Activated naive CD4-positive, alpha-beta T cell treated with Interleukin-2 at 50 U/mL for 16 hours (primary cell): ENCODE results near the gene PCSK2.

ENCODE experiments used
- DNase-seq: peaks from one replicate; pipeline ENCODE4 v3.0.0-alpha.2; 2020

Gene PCSK2

DNA sequence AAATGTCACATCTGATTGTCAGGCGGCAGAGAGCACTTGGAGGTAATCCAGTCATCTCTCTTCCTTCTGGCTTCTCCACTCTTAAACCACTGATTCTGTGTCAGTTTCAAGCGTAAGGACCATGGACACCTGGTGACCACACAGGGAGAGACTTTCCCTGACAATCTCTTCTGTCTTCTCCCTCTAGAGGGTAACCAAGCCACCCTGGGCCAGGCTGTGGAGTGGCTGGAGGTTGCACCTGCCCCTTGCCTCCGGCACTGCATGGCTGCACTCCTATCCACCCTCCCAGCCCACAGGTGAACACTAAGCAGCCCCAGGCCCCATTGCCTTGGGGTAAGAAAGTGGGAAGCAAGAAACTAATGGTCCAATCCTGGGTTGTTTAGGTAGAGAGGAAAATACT, 225.6 kb downstream of the PCSK2 start:
- DNase-seq: no peak

DNA sequence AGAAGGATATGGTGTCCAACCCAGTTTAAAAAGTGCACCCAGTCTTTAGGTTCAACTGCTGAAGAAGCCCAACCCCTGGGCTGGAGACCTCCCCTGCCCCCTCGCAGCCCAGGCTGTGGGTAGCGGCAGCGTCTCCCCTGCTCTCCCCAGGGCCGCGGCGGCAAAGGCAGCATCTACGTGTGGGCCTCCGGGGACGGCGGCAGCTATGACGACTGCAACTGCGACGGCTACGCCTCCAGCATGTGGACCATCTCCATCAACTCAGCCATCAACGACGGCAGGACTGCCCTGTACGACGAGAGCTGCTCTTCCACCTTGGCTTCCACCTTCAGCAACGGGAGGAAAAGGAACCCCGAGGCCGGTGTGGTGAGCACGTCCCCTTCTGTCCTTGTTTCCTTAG, 226.8 kb downstream of the PCSK2 start:
- DNase-seq: no peak

DNA sequence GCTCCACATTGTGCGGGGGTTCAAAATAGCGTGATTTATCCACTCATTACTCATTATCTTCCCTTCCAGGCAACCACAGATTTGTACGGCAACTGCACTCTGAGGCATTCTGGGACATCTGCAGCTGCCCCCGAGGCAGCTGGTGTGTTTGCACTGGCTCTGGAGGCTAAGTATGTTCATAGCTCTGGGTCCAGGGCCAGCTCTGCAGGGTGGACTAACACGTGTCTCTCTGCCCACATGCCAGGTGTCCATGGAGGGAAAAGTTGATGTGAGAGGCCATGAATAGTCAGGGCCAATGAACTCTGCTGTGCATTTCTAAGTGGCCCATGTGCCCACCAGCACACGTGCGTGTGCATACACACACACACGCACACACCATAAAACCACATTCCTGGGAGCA, 229.4 kb downstream of the PCSK2 start:
- DNase-seq: no peak

DNA sequence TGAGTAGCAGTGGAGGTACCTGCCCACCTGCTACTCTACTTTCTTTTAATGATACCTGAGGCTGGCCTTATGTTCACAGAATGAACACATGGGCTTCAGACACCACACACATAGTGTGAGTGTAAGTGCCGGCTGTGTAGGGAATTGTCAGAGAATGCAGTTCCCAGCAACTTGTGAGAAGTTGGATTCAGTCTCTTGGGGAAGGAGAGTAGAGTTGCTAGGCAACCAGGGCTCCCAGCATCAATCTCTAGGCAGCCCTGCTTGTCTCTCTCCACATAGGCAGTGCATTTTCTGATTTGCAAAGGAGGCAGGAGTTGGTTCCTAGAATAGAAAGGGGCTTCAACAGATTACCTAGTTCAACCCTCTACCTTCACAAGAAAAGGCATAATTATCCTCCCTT, 230.2 kb downstream of the PCSK2 start:
- DNase-seq: no peak

DNA sequence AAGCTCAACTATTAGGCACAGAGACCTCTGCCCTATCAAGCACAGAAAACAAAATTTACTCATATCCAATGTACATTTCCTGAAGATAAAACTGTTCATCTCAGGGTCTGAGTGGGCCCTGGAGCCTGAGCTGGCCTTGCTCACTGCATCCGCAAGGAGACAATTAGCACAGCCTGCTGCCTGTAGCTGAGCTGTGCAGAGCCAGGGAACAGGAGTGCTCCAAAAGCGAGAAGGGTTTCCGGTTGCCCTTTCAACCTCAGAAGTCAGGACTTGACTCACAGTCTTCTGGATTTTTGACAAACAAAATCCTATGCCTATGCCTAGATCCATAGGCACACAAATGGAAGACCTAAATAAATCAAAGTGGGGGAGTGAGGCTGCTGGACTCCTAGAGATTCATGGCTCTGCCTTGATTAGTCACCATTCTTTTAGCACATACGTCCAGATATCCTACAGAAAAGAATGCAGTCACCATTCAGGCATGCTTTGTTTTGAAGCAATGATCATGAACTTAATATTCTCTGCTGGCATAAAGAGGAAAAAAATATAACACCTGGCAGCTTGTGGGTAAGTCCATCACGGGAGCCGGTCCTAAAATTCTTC, 230.8 kb downstream of the PCSK2 start:
- no peak for DNase-seq

DNA sequence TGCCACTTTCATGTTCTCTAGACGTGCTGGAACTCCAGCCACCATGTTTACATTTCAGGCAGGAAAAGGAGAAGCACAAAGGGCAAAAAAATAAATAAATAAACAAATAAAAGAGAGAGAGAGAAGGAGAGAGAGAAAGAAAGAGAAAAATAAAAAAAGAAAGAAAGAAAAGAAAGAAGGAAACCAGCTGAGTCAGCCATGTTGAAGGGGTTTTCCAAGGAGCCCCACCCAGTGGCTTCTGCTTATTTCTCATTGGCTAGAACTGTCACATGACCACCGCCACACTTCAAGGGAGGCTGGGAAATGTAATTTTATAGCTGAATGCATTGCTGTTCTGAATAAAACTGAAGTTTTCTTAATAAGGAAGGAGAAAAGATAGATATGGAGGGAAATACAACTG, 233.3 kb downstream of the PCSK2 start:
- no peak for DNase-seq

DNA sequence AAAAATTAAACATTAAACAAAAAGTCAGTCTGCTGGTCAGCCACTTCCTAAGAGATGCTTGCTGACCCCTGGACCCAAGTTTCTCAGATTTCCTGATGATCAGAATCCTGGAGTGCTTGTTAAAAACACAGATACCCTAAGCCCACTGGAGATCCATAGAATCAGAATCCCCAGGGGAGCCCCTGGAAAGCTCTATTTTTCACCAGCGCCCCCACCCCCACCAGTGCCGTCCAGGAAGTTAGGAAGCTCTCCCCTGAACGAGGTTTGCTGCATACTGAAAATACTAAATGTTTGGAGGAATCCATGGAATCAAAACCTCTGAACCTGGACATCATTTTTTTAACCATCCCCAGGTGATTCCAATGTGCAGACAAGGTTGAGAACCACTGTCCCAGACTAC, 235.1 kb downstream of the PCSK2 start:
- no peak for DNase-seq

DNA sequence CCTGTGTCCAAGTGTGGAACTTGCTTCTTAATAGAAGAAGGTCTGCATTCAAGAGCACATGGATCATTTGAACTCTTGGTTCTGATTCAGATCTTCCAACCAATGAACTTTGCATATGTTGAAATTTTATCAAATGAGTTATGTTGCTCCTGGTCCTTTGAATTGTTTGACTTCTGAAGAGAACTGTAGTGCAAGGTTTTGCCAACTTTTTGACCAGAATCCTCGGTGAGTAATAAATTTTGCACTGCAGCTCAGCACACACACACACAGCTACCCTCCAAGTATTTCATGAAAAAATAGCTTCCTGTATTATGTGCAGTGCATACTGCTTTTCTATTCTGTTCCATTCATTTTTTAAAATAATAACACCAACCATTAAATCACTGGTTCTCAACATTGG, 236.9 kb downstream of the PCSK2 start:
- no peak for DNase-seq

DNA sequence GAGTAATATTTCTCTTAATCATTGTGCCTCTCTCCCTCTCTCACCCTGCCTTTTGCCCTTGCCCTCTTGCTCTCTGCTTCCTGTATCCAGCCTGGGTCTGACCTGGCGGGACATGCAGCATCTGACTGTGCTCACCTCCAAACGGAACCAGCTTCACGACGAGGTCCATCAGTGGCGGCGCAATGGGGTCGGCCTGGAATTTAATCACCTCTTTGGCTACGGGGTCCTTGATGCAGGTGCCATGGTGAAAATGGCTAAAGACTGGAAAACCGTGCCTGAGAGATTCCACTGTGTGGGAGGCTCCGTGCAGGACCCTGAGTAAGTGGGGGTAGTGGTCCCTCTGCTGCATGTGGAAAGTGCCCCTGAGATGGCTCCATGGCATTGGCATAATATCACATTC, 238.4 kb downstream of the PCSK2 start:
- no peak for DNase-seq

DNA sequence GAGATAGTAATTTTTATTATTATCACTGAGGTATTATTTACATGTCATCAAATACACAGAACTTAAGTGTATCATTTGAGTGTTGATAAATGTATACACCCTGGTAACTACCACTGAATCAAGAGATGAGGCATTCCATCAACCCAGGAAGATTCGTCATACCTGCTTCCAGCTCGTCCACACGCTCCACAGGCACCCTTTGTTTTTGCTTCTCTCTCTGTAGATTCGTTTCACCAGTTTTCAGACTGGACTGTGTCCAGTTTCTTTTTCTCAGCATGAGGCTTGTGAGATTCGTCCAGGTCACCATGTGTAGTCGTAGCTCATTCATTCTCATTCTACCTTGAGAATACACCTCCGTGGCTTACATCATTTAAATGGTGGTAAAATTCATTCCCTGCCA, 239.8 kb downstream of the PCSK2 start:
- no peak for DNase-seq

DNA sequence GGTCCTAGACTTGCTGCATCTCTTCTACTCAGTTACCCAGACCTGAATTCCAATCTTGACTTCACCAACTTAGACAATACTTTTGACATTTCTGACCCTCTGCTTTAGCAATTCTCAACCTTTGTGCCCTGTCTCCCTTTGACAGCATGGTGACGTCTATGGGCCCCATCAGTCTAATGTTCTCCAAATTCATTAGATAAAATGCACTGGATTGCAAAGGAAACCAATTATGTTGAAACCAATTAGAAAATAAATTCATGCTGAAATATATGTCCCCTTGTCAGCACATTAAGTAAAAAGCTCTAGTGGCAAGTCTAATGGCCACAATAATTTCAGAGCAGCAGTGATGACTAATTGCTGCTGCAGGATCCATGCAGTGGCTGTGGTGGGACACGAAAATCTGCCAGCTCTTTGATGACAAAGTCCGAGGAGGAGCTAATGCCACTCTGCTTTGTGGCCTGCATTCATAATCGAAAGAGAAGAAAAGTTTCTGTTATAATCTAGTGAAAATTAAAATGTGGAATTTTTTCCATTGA, 240.3 kb downstream of the PCSK2 start:
- no peak for DNase-seq

DNA sequence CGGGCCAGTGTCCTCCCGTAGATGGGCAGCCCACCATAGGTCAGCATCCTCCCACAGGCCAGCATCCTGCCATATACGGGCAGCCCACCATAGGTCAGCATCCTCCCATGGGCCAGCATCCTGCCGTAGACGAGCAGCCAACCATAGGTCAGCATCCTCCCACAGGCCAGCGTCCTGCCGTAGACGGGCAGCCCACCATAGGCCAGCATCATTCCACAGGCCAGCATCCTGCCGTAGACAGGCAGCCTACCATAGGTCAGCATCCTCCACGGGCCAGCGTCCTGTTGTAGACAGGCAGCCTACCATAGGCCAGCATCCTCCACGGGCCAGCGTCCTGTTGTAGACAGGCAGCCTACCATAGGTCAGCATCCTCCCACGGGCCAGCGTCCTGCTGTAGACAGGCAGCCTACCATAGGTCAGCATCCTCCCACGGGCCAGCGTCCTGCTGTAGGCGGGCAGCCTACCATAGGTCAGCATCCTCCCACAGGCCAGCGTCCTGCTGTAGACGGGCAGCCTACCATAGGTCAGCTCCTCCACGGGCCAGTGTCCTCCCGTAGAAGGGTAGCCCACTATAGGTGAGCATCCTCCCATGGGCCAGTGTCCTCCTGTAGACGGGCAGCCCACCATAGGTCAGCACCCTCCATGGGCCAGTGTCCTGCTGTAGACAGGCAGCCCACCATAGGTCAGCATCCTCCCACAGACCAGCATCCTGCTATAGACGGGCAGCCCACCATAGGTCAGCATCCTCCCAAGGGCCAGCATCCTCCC, 241.4 kb downstream of the PCSK2 start:
- no peak for DNase-seq

DNA sequence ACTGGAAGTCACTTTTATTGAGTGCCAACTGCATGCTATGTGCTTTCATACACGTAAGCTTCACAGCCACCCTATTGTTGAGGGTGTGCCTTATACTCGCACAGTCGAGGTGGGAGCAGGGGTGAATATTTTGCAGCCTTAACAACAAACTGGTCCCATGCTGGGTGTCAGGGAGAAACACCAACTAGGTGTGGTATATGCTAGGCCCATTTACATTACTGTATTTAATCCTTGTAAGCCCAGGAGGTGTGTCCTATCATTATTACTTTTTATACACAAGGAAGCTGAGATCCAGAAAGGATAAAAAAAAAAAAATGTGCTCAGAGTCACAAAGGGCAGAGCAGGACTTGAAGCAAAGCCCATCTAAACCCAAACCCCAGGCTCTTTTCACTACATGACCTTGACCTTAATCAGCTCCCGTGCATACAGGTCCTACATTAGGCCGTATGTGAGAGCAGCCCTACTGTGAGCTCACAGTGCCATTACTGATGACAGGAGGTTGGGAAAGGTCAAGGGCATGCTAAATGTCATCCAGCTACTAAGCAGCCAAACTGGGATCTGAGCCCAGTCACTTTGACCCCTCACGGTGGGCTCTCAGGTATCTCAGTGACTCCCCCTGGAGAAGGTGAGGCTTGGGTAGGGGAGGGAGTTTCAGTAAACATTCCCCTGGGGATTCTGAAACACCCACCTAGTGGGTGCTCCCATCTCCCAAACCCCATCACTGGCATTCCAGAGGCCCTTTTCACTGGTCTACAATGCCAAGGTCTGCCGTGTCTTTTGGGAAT, 242.6 kb downstream of the PCSK2 start:
- no peak for DNase-seq

DNA sequence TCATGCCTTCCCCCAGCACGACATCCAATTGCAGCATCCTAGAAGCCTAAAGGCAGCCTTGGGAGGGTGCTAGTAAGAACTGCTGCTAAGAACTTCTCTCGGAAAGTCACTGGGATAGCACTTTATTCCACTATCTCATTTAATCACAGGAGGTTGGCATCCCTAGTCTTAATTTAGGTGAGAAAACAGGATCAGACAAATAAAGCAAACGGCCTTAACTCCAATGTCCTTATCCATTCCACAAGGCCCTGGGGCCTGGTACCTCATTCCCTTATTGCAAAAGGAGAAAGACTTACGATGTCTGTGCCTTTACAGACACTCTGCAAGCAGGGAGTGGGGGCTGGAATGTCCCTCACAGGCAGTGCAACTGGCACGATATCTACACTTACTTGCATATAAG, 243.7 kb downstream of the PCSK2 start:
- DNase-seq: no peak

DNA sequence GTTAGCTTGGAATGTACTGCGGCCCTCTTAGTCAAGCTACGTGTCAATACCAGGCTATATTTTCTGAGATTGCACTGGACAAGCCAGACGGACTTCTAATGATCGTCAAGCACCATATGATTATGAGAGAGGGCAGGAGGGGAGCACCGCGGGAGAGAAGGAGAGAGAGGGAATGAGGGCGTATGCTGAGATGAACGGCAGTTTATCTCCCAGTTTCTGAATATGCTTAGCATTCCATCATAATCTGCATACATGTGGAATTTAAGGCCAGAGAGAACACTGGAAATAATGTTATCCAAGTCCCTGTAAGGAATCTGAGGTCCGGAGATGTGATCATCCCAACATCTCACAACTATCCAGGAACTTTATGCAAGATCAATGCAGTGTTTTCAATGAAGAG, 244.1 kb downstream of the PCSK2 start:
- DNase-seq: no peak

DNA sequence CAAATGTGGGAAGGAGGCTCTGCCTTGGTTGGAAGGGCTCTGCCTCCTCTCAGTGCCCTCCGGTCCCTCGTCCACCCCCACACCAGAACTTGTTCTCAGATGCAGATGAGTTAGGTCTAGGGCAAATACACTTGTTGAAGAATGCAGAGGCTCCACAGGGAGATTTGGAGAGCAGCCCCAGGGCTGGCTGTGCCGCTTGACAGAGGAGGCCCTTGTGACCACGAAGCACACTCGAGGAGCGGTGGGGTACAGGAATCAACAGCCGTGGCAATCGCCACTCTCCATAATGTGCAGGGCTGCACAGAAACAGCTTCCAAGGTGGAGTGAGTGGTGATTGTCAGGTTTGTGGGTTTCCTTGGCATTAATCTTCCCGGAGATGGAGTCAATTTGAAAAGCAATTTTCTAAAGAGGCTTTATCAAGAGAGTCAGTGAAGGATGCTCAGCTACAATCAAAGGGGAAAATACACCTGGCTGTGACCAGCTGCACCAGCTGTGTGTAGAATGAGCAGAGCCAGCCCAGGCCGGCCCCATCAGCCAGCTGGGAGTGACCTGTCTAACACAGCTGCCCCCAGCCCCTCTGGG, 244.9 kb downstream of the PCSK2 start:
- DNase-seq: no peak

DNA sequence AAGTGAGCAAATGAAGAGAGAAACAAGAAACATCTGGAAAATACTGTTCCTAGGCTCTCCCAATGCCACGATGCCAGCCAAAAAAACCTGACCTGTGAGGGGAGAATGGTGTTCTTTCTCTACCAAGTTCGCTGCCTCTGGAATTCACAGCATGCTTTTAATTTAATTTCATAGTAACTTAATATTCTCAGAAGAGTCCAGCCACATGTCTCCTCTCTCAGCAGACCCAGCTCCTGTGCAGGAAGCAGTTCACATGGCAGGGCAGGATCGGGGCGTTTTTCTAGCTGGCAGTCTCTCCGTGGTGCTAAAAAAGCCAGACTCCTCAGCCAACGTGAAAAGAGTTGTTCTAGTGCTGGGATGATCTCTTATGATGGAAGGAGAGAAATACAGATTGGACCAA, 246.8 kb downstream of the PCSK2 start:
- DNase-seq: no peak

DNA sequence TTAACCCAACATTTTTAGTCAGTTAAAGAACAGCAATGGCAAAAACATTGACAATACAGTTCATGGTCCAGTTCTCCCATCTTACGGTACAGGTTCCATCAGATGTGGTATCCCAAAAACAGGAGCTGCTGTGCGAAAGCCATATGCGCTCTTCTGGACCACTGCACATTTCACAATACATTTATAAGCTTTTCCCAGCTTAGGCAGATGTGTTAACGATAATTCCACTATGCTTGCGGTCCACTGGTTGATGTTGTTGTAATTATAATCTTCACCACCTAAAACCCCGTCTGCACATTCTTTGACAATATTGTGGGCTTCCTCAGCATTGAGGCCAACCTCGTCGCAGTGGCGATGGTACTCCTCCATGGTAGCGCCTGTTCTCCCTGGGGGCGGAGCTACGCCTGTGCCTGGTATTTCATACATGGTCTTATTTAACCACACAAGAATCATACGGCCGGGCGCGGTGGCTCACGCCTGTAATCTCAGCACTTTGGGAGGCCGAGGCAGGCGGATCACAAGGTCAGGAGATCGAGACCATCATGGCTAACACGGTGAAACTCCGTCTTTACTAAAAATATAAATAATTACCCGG, 252.3 kb downstream of the PCSK2 start:
- no peak for DNase-seq

DNA sequence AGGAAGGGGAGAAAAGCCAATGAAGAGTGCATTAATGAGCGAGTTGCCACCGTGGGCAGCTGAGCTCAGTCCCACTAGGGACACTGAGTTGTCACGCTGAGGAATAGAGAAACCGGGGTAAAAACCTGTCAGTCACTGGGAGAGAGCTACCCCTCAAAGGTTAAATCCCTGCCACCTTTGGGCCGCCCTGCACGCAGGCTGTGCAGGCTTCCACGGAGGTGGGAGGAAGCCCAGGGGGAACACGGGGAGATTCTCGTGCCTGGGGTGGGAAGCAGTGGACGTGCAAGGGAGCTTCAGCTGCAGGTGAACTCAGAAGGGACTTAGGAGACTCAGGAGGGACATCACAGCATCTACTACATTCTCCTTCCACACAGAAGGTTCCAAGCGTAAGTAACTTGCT, 253.9 kb downstream of the PCSK2 start:
- DNase-seq: no peak

DNA sequence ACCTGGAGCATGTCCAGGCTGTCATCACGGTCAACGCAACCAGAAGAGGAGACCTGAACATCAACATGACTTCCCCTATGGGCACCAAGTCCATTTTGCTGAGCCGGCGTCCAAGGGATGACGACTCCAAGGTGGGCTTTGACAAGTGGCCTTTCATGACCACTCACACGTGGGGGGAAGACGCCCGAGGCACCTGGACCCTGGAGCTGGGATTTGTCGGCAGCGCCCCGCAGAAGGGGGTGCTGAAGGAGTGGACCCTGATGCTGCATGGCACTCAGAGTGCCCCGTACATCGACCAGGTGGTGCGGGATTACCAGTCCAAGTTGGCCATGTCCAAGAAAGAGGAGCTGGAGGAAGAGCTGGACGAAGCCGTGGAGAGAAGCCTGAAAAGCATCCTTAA, 254.8 kb downstream of the PCSK2 start:
- DNase-seq: no peak

DNA sequence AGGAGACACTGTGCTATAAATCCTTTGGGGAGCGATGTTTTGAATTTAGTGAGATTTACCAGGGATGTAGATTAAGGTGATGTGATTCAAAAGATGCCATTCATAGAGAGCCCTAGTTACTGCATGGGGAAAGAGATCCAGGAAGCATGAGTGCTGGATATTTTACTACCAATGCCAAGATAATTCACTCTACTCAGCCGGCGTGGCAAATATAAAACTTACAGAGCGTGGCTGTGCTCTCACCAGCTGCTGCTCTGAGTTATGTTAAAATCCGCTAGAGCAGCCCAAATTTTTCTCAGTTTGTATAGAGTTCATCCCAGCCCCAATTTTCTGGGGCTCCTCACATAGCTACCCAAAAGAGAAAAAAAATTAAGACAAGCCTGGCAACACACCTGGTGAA, 255.7 kb downstream of the PCSK2 start:
- DNase-seq: no peak

DNA sequence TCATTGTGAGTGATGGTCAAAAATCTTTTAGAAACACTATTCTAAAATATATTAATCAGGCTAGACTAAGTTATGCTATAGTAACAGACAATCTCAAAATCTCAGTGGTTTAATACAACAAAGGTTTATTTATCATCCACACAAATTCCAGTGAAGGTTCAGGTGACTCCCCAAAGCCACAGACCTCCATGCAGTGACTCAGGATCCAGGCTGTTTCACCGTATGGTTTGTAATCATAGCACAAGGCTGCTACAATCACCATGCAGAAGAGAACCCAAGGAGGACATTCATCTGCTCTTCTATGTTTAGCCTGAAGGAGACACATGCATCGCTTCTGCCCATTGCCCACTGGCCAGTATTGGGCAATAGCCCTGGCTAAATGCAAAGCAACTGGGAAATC, 258.2 kb downstream of the PCSK2 start:
- no peak for DNase-seq

DNA sequence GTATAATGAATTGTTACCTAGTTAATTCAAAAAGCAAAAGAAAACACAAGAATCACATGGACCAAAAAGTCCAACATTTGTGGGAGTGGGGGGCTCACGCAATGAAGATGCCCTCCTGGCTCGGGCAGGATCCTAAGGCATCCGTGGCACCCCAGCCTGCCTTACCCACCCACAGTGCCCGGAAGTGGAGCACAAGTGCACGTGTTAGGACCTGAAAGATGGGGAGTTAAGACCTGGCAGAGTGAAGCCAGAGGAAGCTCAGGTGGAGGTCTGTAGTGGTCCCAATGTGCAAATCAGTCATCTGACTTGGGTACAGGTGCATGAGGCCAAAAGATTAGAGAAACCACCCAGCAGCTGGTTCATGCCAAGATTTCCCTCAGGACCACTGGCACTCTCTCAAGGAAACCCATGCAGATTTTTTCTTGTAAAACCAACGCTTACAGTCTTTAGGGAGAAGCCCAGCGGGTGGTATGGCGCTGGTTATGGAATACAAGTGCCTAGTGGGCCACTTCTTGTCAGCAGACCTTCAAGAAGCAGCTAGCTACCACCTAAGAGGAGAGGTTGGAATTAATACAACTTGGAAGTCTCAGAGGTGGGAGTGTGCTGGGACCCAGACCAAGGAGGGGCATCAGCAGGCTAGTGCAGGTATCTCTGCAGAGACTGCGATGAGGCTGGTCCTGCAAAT, 262.2 kb downstream of the PCSK2 start:
- DNase-seq: no peak
